Right lobe of liver (tissue), 4 donors: ENCODE measurements around the gene KLHDC7B.

ENCODE experiments used
- CTCF ChIP-seq, 4 donors: fragments of 200-600 bp in 3 of 4; fragments of 450-650 bp in 1 of 4; IDR thresholded peaks; one replicate each; pipeline versions ENCODE4 v1.5.1 to v1.8.0; 2016 to 2022; ENCODE audit warnings: antibody characterized with exemption in 4 of 4, mild to moderate bottlenecking in 2 of 4
- POLR2A ChIP-seq: fragments of 450-650 bp; IDR thresholded peaks from one replicate; pipeline ENCODE4 v1.6.1; 2017; ENCODE audit warnings: antibody characterized with exemption, mild to moderate bottlenecking
- donor health status: DM: no; HTN: no; CAD: no.
- donor health status: DM: no; HTN: no; CAD: no.
- donor health status: DM: no; HTN: yes; CAD: no.

DNA sequence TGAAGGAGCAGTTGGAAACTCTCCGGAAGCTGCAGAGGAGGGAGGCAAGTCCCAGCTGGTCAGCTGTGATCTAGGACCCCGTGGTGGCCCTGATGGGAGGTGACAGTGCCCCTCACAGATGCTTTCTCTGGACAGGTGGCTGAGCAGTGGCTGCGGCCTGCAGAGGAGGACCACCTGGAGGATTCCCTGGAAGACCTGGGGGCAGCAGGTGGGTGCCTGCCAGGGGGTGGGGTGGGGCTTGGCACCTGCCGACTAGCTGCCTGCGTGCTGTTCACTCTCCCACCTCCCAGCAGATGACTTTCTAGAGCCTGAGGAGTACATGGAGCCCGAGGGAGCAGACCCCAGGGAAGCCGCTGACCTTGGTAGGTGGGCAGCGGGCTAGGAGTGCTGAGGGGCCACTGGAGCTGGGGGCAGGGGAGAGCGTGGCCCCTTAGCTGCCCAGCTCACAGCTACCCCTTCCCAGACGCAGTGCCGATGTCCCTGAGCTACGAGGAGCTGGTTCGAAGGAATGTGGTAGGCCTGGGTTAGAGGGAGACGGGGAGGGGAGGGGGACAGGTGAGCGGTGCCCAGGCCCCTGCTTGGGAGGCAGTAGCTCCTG is 23.4 kb upstream of the KLHDC7B start:
- TF ChIP-seq POLR2A (no peak), CTCF (IDR thresholded peaks at IDR 0.05) (no peak)
